GM21576 (cell line): Measurements from ENCODE around the gene NTM.
A peak's percentile ranks its signal among the peaks of the same experiment; 100 is the strongest.

Experiments
- ATAC-seq: cut with Tn5 transposase; IDR thresholded peaks from one replicate; pipeline ENCODE4 v1.9.1; 2021; ENCODE audit warnings: mild to moderate bottlenecking, moderate library complexity; ENCODE audit not compliant: unreplicated experiment

The NTM gene

DNA sequence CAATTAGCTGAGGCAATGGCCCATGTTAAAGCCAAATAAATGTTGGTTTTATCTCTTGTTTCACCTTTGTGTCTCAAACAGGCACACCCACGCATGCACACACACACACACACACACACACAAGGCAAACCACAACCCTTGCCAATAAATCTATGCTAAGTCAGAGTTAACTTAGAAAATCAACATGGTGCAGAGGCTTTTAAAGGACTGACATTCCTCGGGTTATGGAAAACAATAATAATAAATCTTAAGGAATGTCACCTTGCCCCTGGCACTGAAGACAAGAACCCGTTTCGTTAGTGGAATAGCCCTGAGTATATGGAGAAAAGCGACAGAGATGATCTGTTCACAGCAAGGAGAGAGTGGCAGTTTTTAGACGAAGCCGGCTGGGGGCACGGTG, 326.3 kb downstream of the NTM start:
- no peak for ATAC-seq

DNA sequence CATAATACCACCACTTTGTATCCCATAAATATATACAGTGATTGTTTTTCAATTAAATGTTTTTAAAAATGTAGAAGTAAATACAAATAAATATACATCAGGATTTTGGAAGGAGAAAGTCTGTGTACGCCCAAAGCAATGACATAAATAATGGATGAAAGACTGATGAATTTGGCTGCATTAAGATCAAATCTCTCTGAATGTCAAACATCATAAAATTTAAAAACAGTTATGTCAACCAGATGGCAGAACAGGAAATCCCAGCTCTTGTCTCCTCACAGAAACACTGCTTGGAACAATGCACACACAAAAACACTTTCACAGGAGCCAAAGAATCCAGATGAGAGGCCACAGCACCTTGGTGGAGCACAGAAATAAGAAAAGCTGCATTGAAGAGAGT, 332.9 kb downstream of the NTM start:
- ATAC-seq = no peak

DNA sequence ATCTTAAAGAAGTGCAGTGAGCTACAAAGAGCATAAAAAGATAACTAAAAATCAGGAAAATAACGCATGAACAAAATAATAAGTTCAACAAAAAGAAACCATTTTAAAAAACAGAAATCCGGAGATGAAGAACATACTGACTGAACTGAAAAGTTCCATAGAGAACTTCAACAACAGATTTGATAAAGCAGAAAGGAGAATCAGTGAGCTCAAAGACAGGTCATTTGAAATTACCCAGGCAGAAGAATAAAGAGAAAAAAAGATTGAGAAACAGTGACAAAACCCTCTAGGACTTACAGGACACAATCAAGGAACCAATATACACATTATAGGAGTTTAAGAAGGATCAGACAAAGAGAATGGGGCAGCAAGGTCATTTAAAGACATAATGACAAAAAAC, 334.3 kb downstream of the NTM start:
- ATAC-seq = no peak

DNA sequence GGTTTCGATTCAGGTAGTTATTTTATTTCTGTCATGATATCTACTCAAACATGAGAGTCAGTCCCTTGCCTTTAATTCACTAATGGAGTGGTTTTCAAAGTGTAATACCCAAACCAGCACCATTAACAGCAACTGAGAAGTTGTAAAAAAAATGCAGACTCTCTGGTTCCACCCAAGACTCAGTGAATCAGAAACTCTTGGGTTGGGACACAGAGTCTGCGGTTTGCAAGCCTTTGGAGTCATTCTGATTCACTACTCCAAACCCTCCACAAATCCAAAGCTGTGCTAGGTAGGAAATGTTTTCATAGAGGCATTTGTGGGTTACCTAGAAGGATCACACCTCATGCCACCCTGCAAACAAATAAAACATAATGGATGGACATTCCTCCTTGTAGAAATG, 340.1 kb downstream of the NTM start:
- no peak for ATAC-seq

DNA sequence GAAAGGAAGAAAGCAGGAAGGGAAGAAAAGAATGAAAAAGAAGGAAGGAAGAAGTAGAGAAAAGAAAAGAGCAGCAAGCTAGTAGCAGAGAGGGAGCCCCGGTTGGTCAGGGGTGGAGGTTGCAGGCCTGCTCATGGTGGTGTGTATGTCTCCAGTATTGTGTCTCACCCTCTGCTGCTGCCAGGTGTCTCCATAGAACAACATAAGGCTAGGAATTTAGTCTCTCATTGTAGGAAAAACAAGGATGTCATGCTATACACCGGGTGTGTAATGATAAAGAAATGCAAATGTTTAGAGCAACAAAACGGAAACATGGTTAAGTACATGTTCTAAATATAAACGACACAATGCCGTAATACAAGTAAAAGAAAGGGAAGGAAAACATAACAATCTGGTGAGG, 342.5 kb downstream of the NTM start:
- ATAC-seq = no peak

DNA sequence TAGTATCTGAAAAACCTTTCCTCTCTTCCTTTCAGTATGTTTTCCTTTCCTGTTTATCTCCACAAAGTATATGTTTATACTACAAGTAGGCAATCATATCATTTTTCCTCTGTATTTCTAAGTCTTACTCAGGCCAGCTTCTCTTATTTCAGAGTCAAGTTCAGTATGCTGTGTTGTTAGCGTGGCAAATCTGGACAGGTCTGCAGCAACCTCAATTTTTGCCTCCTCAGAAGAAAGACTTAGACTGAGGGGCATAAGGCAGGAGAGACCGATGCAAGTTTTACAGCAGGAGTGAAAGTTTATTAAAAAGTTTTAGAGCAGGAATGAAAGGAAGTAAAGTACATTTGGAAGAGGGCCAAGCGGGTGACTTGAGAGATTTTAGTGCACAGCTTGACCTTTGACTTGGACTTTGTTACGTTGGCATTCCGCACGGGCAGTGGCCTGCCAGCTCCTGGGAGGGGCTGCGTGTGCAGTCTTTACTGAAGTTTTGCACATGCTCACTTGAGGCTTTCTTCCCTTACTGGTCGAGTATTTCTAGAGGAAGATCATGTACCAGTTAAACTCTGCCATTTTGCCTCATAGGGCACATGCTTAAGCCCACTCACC, 343.2 kb downstream of the NTM start:
- no peak for ATAC-seq

DNA sequence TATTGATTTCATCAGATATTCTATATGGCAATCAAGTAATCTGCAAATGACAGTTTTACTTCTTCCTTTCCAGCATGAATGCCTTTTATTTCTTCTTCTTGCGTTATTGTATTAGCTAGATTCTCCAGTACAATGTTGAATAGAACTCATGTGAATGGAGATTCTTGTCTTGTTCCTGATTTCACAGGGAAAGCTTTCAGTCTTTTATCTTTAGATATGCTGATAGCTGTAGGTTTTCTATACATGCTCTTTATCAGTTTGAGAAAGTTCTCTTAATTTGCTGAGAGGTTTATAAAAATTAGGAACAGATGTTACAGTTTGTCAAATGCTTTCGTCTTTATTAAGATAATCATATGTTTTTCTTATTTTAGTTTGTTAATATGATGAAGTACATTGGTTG, 347.2 kb downstream of the NTM start:
- ATAC-seq = no peak

DNA sequence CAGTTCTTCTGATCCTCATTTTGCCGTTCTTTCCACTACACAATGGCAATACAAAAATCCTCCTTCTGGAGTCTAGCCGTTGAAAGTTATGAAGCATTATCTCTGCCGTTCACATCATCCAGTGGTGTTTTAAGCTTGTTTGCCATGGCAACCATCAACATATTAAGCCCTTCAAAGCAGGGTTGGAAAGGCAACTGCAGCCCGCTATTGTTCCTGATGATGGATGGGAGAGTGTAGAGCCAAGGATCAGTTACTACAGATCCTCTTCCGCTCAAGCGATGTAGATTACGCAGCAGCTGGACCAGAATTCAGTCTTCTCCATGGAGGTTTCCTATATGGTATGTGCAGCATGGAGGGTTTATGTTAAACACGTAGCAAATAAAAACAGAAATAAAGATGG, 352.7 kb downstream of the NTM start:
- no peak for ATAC-seq

DNA sequence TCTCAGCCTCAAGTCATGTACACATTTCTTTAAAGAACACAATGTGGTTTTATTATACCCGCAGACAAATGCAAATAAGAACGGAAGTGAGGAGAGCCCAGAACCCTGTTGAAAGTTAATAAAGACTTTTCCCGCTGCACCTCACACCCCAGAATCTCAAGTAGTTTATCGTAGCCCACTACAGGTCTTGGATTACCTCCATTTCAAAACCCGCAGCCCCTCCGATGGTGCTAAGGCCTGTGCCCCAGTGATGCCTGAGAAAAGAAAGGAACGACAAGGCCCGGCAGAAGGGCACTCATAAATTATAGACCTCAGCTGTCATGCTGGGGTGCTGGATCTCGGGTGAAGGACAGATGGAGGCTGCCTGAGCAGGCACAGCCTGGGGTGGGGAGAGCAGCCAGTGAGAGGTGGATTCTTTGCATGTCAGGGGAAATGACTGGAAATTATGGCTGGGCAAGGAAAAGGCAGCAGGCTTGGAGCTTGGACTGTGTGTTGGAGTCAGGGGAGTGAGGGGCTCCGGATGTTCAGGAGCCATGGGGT, 354.1 kb downstream of the NTM start:
- ATAC-seq = no peak

DNA sequence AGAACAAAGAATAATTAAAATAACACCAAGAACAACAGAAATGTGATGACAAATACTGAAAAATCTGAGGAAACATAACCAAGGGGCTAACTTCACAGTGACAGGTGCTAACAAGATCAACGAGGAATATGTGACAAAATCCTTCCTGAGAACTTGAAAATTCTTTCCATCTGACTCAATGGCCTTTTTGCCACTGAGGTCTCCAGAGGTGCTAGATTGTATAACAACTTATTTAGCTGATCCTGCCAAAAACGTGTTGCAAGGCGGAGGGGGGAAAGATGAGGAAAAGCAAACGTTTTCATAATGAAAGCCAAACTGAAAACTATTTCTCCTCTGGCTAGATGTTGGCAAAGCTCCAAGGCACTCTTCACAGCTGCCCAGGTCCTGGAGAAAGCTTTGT, 364.5 kb downstream of the NTM start:
- ATAC-seq = no peak

DNA sequence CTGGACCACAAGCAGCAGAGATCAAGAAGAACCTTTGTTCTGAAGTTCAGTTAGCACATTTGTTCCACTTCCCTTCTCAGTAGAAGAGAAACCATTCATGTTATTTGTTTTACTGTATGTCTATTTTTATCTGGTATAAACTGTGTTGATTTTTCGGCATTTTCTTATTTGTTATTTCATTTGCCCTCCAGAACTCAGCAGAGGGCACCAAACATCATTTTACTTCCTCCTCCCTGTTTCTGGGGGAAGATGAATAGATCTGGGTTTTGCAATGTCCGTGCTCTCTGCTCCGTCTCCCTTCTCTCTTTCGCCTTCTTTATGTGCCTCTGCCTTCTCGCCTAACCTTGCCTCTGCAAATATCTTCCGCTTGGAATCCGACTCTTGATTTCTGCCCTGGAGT, 366.9 kb downstream of the NTM start:
- ATAC-seq = no peak

DNA sequence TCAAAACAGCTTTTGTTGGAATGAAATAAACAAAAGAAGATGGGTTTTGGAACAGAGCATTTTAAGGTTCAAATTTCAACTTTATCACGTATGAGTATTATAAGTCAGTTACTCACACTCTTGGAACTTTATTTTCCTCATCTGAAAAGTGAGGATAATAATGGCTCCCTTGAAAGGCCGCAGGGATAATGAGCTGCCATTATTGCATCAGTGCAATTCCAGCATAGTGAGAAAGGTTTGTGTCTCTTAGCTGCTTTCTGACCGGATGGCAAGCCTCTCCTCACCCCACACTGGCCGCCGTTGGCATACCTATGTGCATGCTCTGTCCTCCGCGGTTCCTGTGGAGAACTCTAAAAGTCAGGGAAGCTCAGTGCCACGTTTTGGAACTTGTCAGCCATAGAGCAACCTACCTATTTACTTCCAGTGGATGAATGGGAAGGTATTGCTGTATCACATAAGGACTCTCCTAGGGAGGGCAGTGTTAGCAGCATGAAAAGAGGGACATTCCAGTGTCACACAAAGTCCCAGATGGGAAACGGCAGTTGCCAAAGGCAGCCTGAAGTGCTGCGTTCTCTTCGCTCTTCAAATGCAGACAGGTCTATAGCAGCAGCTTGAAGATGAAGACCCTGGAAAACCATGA, 368.9 kb downstream of the NTM start:
- ATAC-seq = no peak

DNA sequence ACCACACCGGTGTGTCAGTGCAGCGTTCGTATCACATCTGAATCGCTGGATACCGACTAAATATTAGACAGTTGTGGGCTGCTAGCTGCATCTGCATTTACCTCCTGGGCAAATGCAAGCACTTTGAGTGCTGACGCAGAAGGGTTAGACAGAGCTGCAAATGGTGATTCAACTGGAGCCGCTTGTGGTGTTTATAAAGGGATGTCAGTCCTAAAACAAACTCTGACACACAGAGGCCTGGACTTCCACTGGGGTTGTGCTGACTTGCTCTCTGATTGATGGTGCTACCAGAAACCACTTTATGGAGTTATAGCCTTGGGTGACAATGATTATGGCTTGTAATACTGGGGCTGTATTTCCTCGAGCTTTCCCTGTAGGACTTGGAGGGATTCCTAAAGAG, 374.4 kb downstream of the NTM start:
- ATAC-seq = no peak

DNA sequence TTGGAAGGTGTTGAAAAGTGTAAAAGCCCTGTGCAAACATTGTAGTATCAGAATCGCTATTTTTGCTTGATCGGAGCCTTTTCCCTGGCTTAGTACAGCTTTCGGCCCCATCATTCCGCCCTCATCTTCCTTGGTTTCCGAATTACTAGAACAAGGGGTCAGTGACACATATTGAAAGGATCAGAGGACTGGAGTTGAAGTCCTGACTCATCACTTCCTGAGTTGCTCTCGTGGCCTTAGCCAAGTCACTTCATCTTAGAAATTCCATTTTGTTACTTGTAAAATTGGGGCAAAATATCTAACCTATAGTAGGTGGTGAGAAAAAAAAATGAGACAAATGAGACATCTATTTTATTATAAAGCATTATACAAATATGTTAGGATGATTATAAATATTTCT, 375.0 kb downstream of the NTM start:
- ATAC-seq = no peak

DNA sequence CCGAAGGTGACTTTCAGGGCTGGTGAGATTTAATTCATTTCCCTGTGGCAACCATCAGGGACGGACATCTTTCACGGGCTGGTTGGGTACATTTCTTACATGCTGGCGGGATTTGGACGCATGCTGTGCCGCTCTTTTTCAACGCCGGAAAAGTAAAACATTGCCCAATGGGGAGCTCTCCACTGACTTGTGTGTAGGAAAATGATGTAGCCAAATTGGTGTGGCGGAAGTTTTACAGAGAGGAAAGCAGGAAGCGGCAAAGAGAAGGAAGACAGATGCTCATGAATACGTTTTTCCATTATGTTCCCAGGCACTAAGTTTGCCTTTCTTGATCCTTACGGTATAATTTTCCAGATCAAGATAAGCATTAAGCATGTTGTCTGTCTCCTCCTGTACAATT, 375.8 kb downstream of the NTM start:
- ATAC-seq = no peak

DNA sequence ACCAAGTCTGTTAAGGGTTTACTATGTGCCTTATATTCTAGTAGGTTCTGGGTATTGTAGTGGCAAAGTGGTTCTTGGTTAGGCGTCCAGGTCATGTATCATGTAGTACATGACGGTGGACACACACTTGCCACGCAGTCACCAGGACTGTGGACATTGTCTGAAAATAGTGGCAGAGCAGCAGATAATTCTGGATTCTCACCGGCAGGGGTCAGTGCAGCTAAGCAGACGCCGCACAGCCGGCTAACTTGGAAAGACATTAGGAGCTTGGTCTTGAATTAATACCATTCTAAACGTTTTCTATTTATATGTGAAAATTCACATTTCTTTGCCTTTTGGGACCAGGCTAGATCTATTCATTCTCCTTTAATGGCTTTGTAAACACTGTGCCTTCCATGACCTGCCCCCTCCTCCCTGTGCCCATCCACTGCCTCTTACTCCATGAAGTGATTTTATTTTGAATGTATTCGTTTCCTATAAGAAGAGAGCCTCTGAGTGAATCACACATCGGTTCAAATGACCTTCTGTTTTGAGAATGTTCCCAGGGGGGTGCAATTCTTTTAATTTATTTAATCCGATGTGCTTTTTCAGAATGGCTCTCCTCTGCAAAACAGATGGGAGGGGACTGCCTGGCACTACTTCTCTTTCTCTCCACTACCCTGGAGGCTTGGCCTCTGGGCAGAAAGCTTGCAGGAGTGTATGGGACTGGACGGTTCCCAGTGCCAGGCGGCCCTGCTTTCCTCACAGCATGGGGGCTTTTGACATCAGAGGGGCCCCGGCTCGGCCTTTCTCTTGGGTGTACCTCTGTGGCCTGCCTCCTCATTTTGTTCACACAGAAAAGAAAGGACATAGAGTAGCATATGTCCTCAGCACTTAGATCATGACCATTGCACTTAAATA, 378.0 kb downstream of the NTM start:
- ATAC-seq = peak; percentile 85

DNA sequence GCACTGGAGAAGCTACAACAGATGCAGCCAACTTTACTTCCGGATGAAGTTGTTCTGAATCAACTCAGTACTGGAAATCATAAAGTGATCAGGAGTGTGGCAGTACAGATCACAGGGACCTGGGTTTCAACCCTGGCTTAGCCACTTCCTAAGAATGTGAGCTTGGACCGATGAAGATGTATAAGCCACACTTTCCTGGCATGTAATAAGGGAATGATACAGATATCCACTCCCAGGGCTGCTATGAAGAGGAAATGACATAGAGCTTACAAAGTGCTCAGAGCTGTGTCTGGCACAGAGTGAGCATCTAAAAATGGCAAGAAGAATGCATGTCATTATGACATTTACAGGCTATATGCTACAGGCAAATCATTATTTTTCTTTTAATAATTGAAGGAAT, 378.7 kb downstream of the NTM start:
- ATAC-seq = no peak

DNA sequence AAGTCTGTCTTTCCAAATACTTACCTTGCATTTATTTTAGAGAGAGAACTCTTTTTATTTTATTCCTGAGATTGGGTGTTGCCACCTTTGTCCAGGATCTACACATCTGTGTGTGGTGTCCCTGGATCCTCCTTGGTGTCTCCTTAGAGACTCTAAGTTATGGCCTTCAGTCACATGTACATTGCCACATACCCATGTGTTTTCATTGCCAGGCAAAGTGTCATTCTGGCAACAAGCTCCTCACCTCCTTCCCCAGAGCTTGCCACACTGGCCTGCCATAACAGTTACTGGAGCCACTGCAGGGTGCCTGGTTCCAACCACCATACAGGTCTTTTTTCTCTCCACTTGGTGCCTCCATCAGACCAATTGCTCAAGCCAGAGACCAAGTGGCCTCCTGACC, 379.7 kb downstream of the NTM start:
- ATAC-seq = no peak

DNA sequence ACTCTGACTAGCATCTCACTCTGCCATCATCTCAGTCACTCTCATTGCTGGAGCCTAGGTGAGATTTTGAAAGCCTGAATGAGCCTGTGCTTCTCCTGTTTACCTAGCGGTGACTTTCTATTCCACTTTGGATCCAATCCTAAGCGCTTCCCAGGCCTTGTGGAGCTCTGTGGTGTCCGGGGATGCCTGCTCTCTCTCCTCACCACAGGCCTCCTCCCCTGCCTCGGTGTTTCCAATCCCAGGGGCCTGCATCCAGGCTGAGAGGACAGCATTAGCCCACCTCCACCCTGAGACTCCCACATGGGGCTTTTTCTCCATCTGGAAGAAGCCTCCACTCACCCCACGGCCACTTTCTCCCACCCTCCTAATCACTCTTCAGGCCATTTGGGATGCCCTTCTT, 380.3 kb downstream of the NTM start:
- no peak for ATAC-seq

DNA sequence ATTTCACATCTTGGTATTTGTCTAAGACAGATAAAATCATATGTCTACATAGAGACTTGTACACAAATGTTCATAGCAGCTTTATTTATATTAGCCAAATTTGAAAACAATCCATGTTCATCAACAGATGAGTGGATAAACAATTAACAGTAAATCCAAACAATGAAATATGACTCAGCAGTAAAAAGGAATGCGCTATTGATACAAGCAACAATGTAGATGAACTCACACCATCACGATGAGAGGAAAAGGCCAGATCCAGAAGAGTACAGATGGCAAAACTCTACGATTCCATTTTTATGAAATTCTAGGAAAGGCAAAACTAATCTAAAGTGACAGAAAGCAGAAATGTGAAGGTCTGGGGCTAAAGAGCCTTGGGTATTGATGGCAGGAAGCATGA, 384.3 kb downstream of the NTM start:
- ATAC-seq = no peak

DNA sequence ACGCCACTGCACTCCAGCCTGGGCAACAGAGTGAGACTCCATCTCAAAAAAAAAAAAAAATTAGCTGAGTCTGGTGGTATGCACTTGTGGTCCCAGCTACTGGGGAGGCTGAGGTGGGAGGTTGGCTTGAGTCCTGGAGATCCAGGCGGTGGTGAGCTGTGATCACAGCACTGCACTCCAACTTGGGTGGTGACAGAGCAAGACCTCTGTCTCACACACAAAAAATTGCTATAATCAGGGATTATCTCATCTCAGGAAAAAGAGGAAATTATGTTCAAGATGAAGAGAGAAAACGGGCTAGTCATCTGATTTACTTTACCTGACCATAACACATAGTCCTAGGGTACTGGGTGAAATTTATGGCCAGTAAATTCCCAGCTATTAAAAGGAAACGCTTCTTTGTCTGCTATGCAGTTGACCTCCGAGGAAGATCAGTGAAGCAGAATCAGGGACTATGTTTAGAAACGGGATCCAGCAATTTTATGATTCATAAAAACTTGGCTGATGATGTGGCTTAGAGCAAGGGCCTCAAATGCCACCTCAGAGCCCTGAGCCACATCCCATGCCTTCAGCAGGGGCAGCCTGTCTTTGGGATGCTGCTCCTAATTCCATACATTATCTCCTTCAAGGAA, 386.2 kb downstream of the NTM start:
- no peak for ATAC-seq
